HCT116 (cell line): ENCODE measurements around the gene FAM228B. TPM values are rescaled to one million over a fixed set of nuclear protein-coding genes. Genes with fewer than 3 reads are reported as not detected.

Source experiments
- ATAC-seq: fragments of 200-7000 bp; cut with Tn5 transposase; 2 replicates; pipeline ENCODE4 v1.9.1; 2020; ENCODE audit warnings: mild to moderate bottlenecking, moderate library complexity
- BruUV-seq: library from RNA; stranded (reverse); fragments of 400-500 nt; replicated peaks from 2 replicates; lab custom pipeline; 2021; lab: Mats Ljungman, UMichigan
- CTCF ChIA-PET: fragments of 300-600 bp; sonication (Branson Sonifier 250); formaldehyde crosslinking; loops from one replicate; lab custom pipeline; 2021; ENCODE audit warnings: antibody characterized with exemption; lab: Charles Lee
- POLR2A ChIA-PET: fragments of 300-600, 350-600 bp; sonication (Branson Sonifier 250); formaldehyde crosslinking; loops from one replicate; lab custom pipeline; 2021; ENCODE audit warnings: antibody characterized with exemption; lab: Charles Lee
- RAD21 ChIA-PET, 2 experiments: fragments of 300-600 bp; sonication (Branson Sonifier 250); formaldehyde crosslinking; loops; one replicate each; lab custom pipeline; 2023; ENCODE audit warnings: low total read pairs in 2 of 2; ENCODE audit not compliant: uncharacterized antibody in 2 of 2, unreplicated experiment in 2 of 2, low non-redundant PET in 1 of 2; lab: Charles Lee
- DNase-seq: peaks from one replicate; pipeline ENCODE4 v3.0.0-alpha.2; 2010; ENCODE audit warnings: low read depth, low spot score
- H2AFZ ChIP-seq: fragments of 200-600 bp; shearing (Covaris generic), sonication (generic); 2 replicates; pipeline ENCODE4 v1.6.1; 2017; ENCODE audit warnings: low read depth, mixed run types, mixed read lengths, antibody characterized with exemption, low read length; ENCODE audit not compliant: poor library complexity, severe bottlenecking
- H3K27ac ChIP-seq: 2 replicates; pipeline ENCODE4 v1.5.1; 2012; ENCODE audit warnings: low read depth, low read length
- H3K27me3 ChIP-seq: fragments of 200-600 bp; sonication (generic); 2 replicates; pipeline ENCODE4 v1.6.1; 2016; ENCODE audit warnings: mixed run types, low read length, mixed read lengths; ENCODE audit not compliant: insufficient read depth
- H3K36me3 ChIP-seq, 2 experiments: fragments of 200-500 bp in 1 of 2; fragments of 200-600 bp in 1 of 2; sonication (Bioruptor generic) in 1 of 2; sonication (generic) in 1 of 2; 2 replicates each; pipeline versions ENCODE4 v1.5.1 to v1.6.1; 2014 to 2016; ENCODE audit warnings: low read length in 2 of 2, inconsistent platforms in 1 of 2, mixed read lengths in 1 of 2, mixed run types in 1 of 2; ENCODE audit not compliant: insufficient read depth in 2 of 2, control insufficient read depth in 1 of 2
- H3K4me1 ChIP-seq, 2 experiments: fragments of 200-600 bp in 1 of 2; sonication (generic) in 1 of 2; 2 replicates each; pipeline versions ENCODE4 v1.5.1 to v1.6.1; 2012 to 2017; ENCODE audit warnings: low read length in 2 of 2, inconsistent platforms in 1 of 2, mild to moderate bottlenecking in 1 of 2, mixed read lengths in 1 of 2, mixed run types in 1 of 2, moderate library complexity in 1 of 2; ENCODE audit not compliant: insufficient read depth in 2 of 2, control insufficient read depth in 1 of 2
- H3K4me2 ChIP-seq: fragments of 200-600 bp; sonication (generic); 2 replicates; pipeline ENCODE4 v1.6.1; 2017; ENCODE audit warnings: mixed run types, low read length, mixed read lengths
- H3K4me3 ChIP-seq, 2 experiments: fragments of 200-600 bp in 1 of 2; sonication (generic) in 1 of 2; replicated peaks in 1 of 2; 2 replicates each; pipeline ENCODE4 v1.5.1; 2011 to 2016; ENCODE audit warnings: low read length in 2 of 2, control low read depth in 1 of 2, low read depth in 1 of 2, mild to moderate bottlenecking in 1 of 2, mixed read lengths in 1 of 2, mixed run types in 1 of 2
- H3K79me2 ChIP-seq: fragments of 200-600 bp; sonication (generic); 2 replicates; pipeline ENCODE4 v1.6.1; 2017; ENCODE audit warnings: mild to moderate bottlenecking, mixed run types, low read length, moderate library complexity, mixed read lengths; ENCODE audit not compliant: insufficient read depth
- H3K9ac ChIP-seq: fragments of 200-600 bp; sonication (generic); 2 replicates; pipeline ENCODE4 v1.6.1; 2016; ENCODE audit warnings: low read length, mixed read lengths
- H3K9me2 ChIP-seq: fragments of 200-600 bp; sonication (generic), shearing (Covaris generic); 2 replicates; pipeline ENCODE4 v1.6.1; 2017; ENCODE audit warnings: mixed run types, mild to moderate bottlenecking, moderate library complexity; ENCODE audit not compliant: insufficient read depth
- H3K9me3 ChIP-seq, 2 experiments: fragments of 200-500 bp in 1 of 2; fragments of 200-600 bp in 1 of 2; sonication (Bioruptor generic) in 1 of 2; sonication (generic) in 1 of 2; 2 replicates each; pipeline ENCODE4 v1.6.1; 2014 to 2017; ENCODE audit warnings: low read length in 2 of 2, mixed read lengths in 2 of 2, inconsistent platforms in 1 of 2, low read depth in 1 of 2, mild to moderate bottlenecking in 1 of 2, mixed run types in 1 of 2, moderate library complexity in 1 of 2; ENCODE audit not compliant: control insufficient read depth in 1 of 2, insufficient read depth in 1 of 2
- H4K20me1 ChIP-seq: fragments of 200-600 bp; sonication (generic), shearing (Covaris generic); 2 replicates; pipeline ENCODE4 v1.6.1; 2017; ENCODE audit warnings: mixed run types, mild to moderate bottlenecking, moderate library complexity; ENCODE audit not compliant: insufficient read depth
- FOSL1 ChIP-seq: IDR thresholded peaks from 2 replicates; pipeline ENCODE4 v1.6.1; 2012; ENCODE audit warnings: low read depth
- MAX ChIP-seq: IDR thresholded peaks from 2 replicates; pipeline ENCODE4 v1.6.1; 2012
- REST ChIP-seq: IDR thresholded peaks from 2 replicates; pipeline ENCODE4 v1.6.1; 2012; ENCODE audit warnings: low read depth
- TCF7L2 ChIP-seq: IDR thresholded peaks from 2 replicates; pipeline ENCODE4 v1.7.0; 2011; ENCODE audit warnings: borderline replicate concordance, inconsistent platforms; ENCODE audit not compliant: insufficient read depth, insufficient read length; ENCODE audit errors: extremely low read depth
- YY1 ChIP-seq: IDR thresholded peaks from 2 replicates; pipeline ENCODE4 v1.6.1; 2011; ENCODE audit warnings: low read length, low read depth, moderate library complexity, mild to moderate bottlenecking; ENCODE audit not compliant: insufficient replicate concordance; ENCODE audit errors: extremely low read depth
- ZFX ChIP-seq: fragments of 450-650 bp; IDR thresholded peaks from 2 replicates; pipeline ENCODE4 v1.6.1; 2017
- intact Hi-C: fragments of 100-400 bp; cut with micrococcal nuclease; formaldehyde crosslinking; loops from 2 replicates; pipeline ENCODE4 v1.10.0; 2022
- total RNA-seq: library from RNA; stranded (reverse); gene quantifications from one replicate; pipeline ENCODE4 v1.2.1, GENCODE V29; 2021; ENCODE audit not compliant: unreplicated experiment

The FAM228B gene
- total RNA-seq, 1 experiment from 2014 or later, result 5.6 TPM

- Histone ChIP-seq H2AFZ (no peak overlapping the region), H3K27ac (no peak overlapping the region), H3K9ac (no peak overlapping the region), H4K20me1 (no peaks in the 10 kb centered on the region), H3K4me2 (no peak overlapping the region), H3K36me3 (no peaks in the 10 kb centered on the region), H3K9me2 (no peaks in the 10 kb centered on the region), H3K4me1 (no peaks in the 10 kb centered on the region), H3K9me3 (no peaks in the 10 kb centered on the region), H3K79me2 (no peaks in the 10 kb centered on the region), H3K4me3 (no peak overlapping the region), H3K27me3 (no peaks in the 10 kb centered on the region)
- no peak for TF ChIP-seq REST
- intact Hi-C loops, result no loop called here
- POLR2A ChIA-PET, result no interaction called here
- DNase-seq (no peak), ATAC-seq (no peak)
- CTCF ChIA-PET, result no interaction called here
- RAD21 ChIA-PET, result no interaction called here
- BruUV-seq, result no TSS peak
Observed at GRCh38 chr2:24199968-24200590, 76.8 kb downstream of the FAM228B start.

- no peaks in the 10 kb centered on the region for H3K9me3 ChIP-seq
- no peaks in the 10 kb centered on the region for H3K4me1 ChIP-seq
- RAD21 ChIA-PET, result no interaction called here
- TF ChIP-seq ZFX (no peak), FOSL1 (no peak), MAX (no peak), YY1 (no peak), TCF7L2 (no peak)
- H4K20me1 ChIP-seq, result no peaks in the 10 kb centered on the region
- DNase-seq (no peak), ATAC-seq (no peak)
- no TSS peak for BruUV-seq
- no peak overlapping the region for H2AFZ ChIP-seq
- H3K79me2 ChIP-seq, result no peaks in the 10 kb centered on the region
- no peak overlapping the region for H3K4me2 ChIP-seq
- H3K36me3 ChIP-seq, result no peaks in the 10 kb centered on the region
- H3K4me3 ChIP-seq, result no peak overlapping the region
- H3K9me2 ChIP-seq, result no peaks in the 10 kb centered on the region
- H3K9ac ChIP-seq, result no peak overlapping the region
- POLR2A ChIA-PET, result no interaction called here
- intact Hi-C loops, result no loop called here
- no peak overlapping the region for H3K27ac ChIP-seq
- H3K27me3 ChIP-seq, result no peaks in the 10 kb centered on the region
- CTCF ChIA-PET, result no interaction called here
Observed at GRCh38 chr2:24200799-24201198, 77.5 kb downstream of the FAM228B start.
